PC-9 (cell line): ENCODE measurements around the gene RBMS3.

ENCODE experiments used
- EZH2 ChIP-seq: fragments of 200-600 bp; sonication (generic); IDR thresholded peaks from 2 replicates; pipeline ENCODE4 v1.8.0; 2017; ENCODE audit warnings: antibody characterized with exemption, low read depth
- TF ChIP-seq, protein P1 (sequence below): fragments of 200-600 bp; sonication (generic); conservative IDR thresholded peaks from 2 replicates; pipeline ENCODE4 v1.6.1; 2017; ENCODE audit warnings: mixed run types, antibody characterized with exemption, mild to moderate bottlenecking, moderate library complexity

- TF ChIP-seq, protein P1, sequence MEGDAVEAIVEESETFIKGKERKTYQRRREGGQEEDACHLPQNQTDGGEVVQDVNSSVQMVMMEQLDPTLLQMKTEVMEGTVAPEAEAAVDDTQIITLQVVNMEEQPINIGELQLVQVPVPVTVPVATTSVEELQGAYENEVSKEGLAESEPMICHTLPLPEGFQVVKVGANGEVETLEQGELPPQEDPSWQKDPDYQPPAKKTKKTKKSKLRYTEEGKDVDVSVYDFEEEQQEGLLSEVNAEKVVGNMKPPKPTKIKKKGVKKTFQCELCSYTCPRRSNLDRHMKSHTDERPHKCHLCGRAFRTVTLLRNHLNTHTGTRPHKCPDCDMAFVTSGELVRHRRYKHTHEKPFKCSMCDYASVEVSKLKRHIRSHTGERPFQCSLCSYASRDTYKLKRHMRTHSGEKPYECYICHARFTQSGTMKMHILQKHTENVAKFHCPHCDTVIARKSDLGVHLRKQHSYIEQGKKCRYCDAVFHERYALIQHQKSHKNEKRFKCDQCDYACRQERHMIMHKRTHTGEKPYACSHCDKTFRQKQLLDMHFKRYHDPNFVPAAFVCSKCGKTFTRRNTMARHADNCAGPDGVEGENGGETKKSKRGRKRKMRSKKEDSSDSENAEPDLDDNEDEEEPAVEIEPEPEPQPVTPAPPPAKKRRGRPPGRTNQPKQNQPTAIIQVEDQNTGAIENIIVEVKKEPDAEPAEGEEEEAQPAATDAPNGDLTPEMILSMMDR = no peak
- no peak for TF ChIP-seq EZH2
Observed at GRCh38 chr3:29410220-29410619, 129.3 kb downstream of the RBMS3 start.
